Erythroblast (primary cell): Measurements from ENCODE around the gene MED10.

Experiments
- GATA1 ChIP-seq: IDR thresholded peaks from 2 replicates; pipeline ENCODE4 v1.6.1; 2011; ENCODE audit warnings: low read depth, mild to moderate bottlenecking, control low read depth, low read length, moderate library complexity
- POLR2A ChIP-seq: IDR thresholded peaks from 2 replicates; pipeline ENCODE4 v1.6.1; 2011; ENCODE audit warnings: mild to moderate bottlenecking, low read length

GRCh38 chr5:6353602-6354302, 24.6 kb downstream of the MED10 start:
- TF ChIP-seq POLR2A: no peak
- no peak for TF ChIP-seq GATA1
